IMR-90 (cell line): Measurements from ENCODE around the gene NUDT1. TPM values are rescaled to one million over a fixed set of nuclear protein-coding genes. Genes with fewer than 3 reads are reported as not detected.

ENCODE experiments used
- ATAC-seq: fragments of 200-7000 bp; cut with Tn5 transposase; 2 replicates; pipeline ENCODE4 v1.9.1; 2020; ENCODE audit warnings: low read depth, mild to moderate bottlenecking, moderate library complexity
- BruUV-seq: library from RNA; stranded (reverse); fragments of 400-500 nt; replicated peaks from 2 replicates; lab custom pipeline; 2021; lab: Mats Ljungman, UMichigan
- CTCF ChIA-PET: fragments of 300-600 bp; formaldehyde crosslinking; extraction: SDS; loops from one replicate; lab custom pipeline; 2021; ENCODE audit warnings: antibody characterized with exemption; lab: Yijun Ruan, JAX
- POLR2A ChIA-PET: fragments of 300-600 bp; sonication (Branson Sonifier 250); formaldehyde crosslinking; loops from one replicate; lab custom pipeline; 2022; ENCODE audit warnings: antibody characterized with exemption; ENCODE audit not compliant: unreplicated experiment; lab: Charles Lee
- DNase-seq: peaks from one replicate; pipeline ENCODE4 v3.0.0; 2013
- H2AFZ ChIP-seq: replicated peaks from 2 replicates; pipeline ENCODE3; 2013; ENCODE audit warnings: low read length, mild to moderate bottlenecking; ENCODE audit not compliant: poor library complexity
- H2AK5ac ChIP-seq: 2 replicates; pipeline ENCODE4 v1.6.1; 2013; ENCODE audit warnings: low read depth, low read length, inconsistent platforms
- H2AK9ac ChIP-seq: replicated peaks from 2 replicates; pipeline ENCODE3; 2013; ENCODE audit warnings: mild to moderate bottlenecking, low read depth, low read length, moderate library complexity; ENCODE audit not compliant: poor library complexity
- H2BK120ac ChIP-seq: 2 replicates; pipeline ENCODE4 v1.6.1; 2013; ENCODE audit warnings: low read depth, low read length, inconsistent platforms
- H2BK15ac ChIP-seq: 3 replicates; pipeline ENCODE4 v1.6.1; 2013; ENCODE audit warnings: low read depth, low read length, inconsistent platforms
- H2BK20ac ChIP-seq: 2 replicates; pipeline ENCODE4 v1.6.1; 2013; ENCODE audit warnings: low read depth, mild to moderate bottlenecking, inconsistent platforms, low read length, moderate library complexity
- H2BK5ac ChIP-seq: 2 replicates; pipeline ENCODE4 v1.6.1; 2013; ENCODE audit warnings: mild to moderate bottlenecking, low read depth, low read length, inconsistent platforms; ENCODE audit not compliant: poor library complexity, severe bottlenecking
- H3K14ac ChIP-seq: replicated peaks from 2 replicates; pipeline ENCODE4 v1.6.1; 2013; ENCODE audit warnings: low read depth, low read length, inconsistent platforms
- H3K18ac ChIP-seq: 2 replicates; pipeline ENCODE4 v1.6.1; 2013; ENCODE audit warnings: low read depth, low read length, control low read depth
- H3K23ac ChIP-seq: 2 replicates; pipeline ENCODE4 v1.6.1; 2013; ENCODE audit warnings: low read depth, low read length, inconsistent platforms
- H3K27ac ChIP-seq: 2 replicates; pipeline ENCODE4 v1.5.1; 2013; ENCODE audit warnings: mild to moderate bottlenecking, control low read depth, low read length; ENCODE audit not compliant: insufficient read depth
- H3K27me3 ChIP-seq: 2 replicates; pipeline ENCODE4 v1.6.1; 2013; ENCODE audit warnings: low read length; ENCODE audit not compliant: control insufficient read depth, insufficient read depth
- H3K36me3 ChIP-seq: 2 replicates; pipeline ENCODE4 v1.6.1; 2013; ENCODE audit warnings: low read length, mixed read lengths; ENCODE audit not compliant: control insufficient read depth, insufficient read depth
- H3K4ac ChIP-seq: 2 replicates; pipeline ENCODE4 v1.6.1; 2013; ENCODE audit warnings: low read depth, low read length, inconsistent platforms
- H3K4me1 ChIP-seq: 2 replicates; pipeline ENCODE4 v1.6.1; 2013; ENCODE audit warnings: low read length, mixed read lengths; ENCODE audit not compliant: control insufficient read depth, insufficient read depth
- H3K4me2 ChIP-seq: 2 replicates; pipeline ENCODE4 v1.6.1; 2013; ENCODE audit warnings: low read depth, mild to moderate bottlenecking, control low read depth, low read length, moderate library complexity
- H3K4me3 ChIP-seq: 2 replicates; pipeline ENCODE4 v1.5.1; 2013; ENCODE audit warnings: low read depth, mild to moderate bottlenecking, control low read depth, low read length, moderate library complexity; ENCODE audit not compliant: insufficient read depth
- H3K56ac ChIP-seq: 2 replicates; pipeline ENCODE4 v1.6.1; 2013; ENCODE audit warnings: low read length, inconsistent platforms; ENCODE audit not compliant: insufficient read depth; ENCODE audit errors: extremely low read depth
- H3K79me1 ChIP-seq, 2 experiments: 2 replicates each; pipeline ENCODE4 v1.6.1; 2013; ENCODE audit warnings: low read length in 2 of 2, inconsistent platforms in 1 of 2, low read depth in 1 of 2
- H3K9ac ChIP-seq: 2 replicates; pipeline ENCODE4 v1.6.1; 2013; ENCODE audit warnings: low read depth, low read length, control low read depth
- H3K9me1 ChIP-seq: 2 replicates; pipeline ENCODE4 v1.6.1; 2013; ENCODE audit warnings: low read length, inconsistent platforms; ENCODE audit not compliant: insufficient read depth
- H3K9me3 ChIP-seq: 2 replicates; pipeline ENCODE4 v1.6.1; 2013; ENCODE audit warnings: low read length; ENCODE audit not compliant: control insufficient read depth, insufficient read depth
- H4K20me1 ChIP-seq: 2 replicates; pipeline ENCODE4 v1.6.1; 2013; ENCODE audit warnings: low read length, inconsistent platforms; ENCODE audit not compliant: insufficient read depth
- H4K5ac ChIP-seq: 2 replicates; pipeline ENCODE4 v1.6.1; 2013; ENCODE audit warnings: mild to moderate bottlenecking, low read depth, low read length, control low read depth
- H4K8ac ChIP-seq, 2 experiments: 2 replicates each; pipeline ENCODE4 v1.6.1; 2013; ENCODE audit warnings: low read depth in 2 of 2, low read length in 2 of 2, control low read depth in 1 of 2, inconsistent platforms in 1 of 2
- H4K91ac ChIP-seq: 2 replicates; pipeline ENCODE4 v1.6.1; 2013; ENCODE audit warnings: low read depth, low read length, inconsistent platforms; ENCODE audit not compliant: insufficient read depth
- BHLHE40 ChIP-seq: fragments of 150-350 bp; IDR thresholded peaks from 2 replicates; pipeline ENCODE4 v1.6.1; 2016; ENCODE audit warnings: mild to moderate bottlenecking, low read depth, low read length
- CEBPB ChIP-seq: IDR thresholded peaks from 2 replicates; pipeline ENCODE4 v1.6.1; 2012; ENCODE audit warnings: low read depth, low read length, improper control_type of control experiment
- CHD1 ChIP-seq: IDR thresholded peaks from 2 replicates; pipeline ENCODE4 v1.6.1; 2012; ENCODE audit warnings: low read depth, low read length, improper control_type of control experiment
- MAFK ChIP-seq: IDR thresholded peaks from 2 replicates; pipeline ENCODE4 v1.6.1; 2012; ENCODE audit warnings: low read depth, low read length, improper control_type of control experiment
- MAZ ChIP-seq: IDR thresholded peaks from 2 replicates; pipeline ENCODE4 v1.6.1; 2012; ENCODE audit warnings: low read depth, mild to moderate bottlenecking, low read length, improper control_type of control experiment, moderate library complexity, borderline replicate concordance
- MXI1 ChIP-seq: IDR thresholded peaks from 2 replicates; pipeline ENCODE4 v1.6.1; 2012; ENCODE audit warnings: low read depth, mild to moderate bottlenecking, low read length, moderate library complexity, borderline replicate concordance
- NFE2L2 ChIP-seq: fragments of 150-350 bp; IDR thresholded peaks from 2 replicates; pipeline ENCODE4 v1.6.1; 2016; ENCODE audit warnings: low read depth, mild to moderate bottlenecking, low read length
- POLR2A ChIP-seq: IDR thresholded peaks from 2 replicates; pipeline ENCODE4 v1.6.1; 2012; ENCODE audit warnings: mild to moderate bottlenecking, low read depth, low read length
- RAD21 ChIP-seq: IDR thresholded peaks from 2 replicates; pipeline ENCODE4 v1.6.1; 2012; ENCODE audit warnings: low read length, improper control_type of control experiment
- RCOR1 ChIP-seq: IDR thresholded peaks from 2 replicates; pipeline ENCODE4 v1.6.1; 2012; ENCODE audit warnings: mild to moderate bottlenecking, low read length, improper control_type of control experiment; ENCODE audit not compliant: insufficient replicate concordance
- RFX5 ChIP-seq: IDR thresholded peaks from 2 replicates; pipeline ENCODE4 v1.8.0; 2012; ENCODE audit warnings: low read depth, mild to moderate bottlenecking, low read length, moderate library complexity
- SMC3 ChIP-seq: fragments of 150-350 bp; IDR thresholded peaks from 2 replicates; pipeline ENCODE4 v1.6.1; 2016; ENCODE audit warnings: low read depth, mild to moderate bottlenecking, antibody characterized with exemption, low read length, moderate library complexity
- WGBS, 2 experiments: methylation state at CpG; one replicate each; pipeline versions ENCODE4 v1.1.5 to v1.1.7; 2013; ENCODE audit warnings: missing lambda C conversion rate in 2 of 2; ENCODE audit not compliant: insufficient read length in 1 of 2; ENCODE audit errors: extremely low coverage in 2 of 2; 5-methylcytosine and 5-hydroxymethylcytosine counted together
- dilution Hi-C: fragments of 300-500 bp; cut with HindIII; formaldehyde crosslinking; loops from one replicate; pipeline ENCODE4 v1.14.3; 2018; ENCODE audit warnings: low sequenced_read_pairs; ENCODE audit not compliant: unreplicated experiment
- in situ Hi-C: fragments of 300-500 bp; cut with MboI; formaldehyde crosslinking; loops from 3 replicates; pipeline ENCODE4 v1.14.3; 2019; ENCODE audit warnings: low sequenced_read_pairs, inconsistent platforms, mixed read lengths
- intact Hi-C: fragments of 100-400 bp; cut with micrococcal nuclease; formaldehyde crosslinking; loops from 2 replicates; pipeline ENCODE4 v1.10.0; 2022
- polyA plus RNA-seq, 3 experiments: library from polyadenylated mRNA; depleted of rRNA; stranded (reverse); fragments of >200 nt; gene quantifications; 2 replicates each; pipeline ENCODE4 v1.2.3, GENCODE V29; 2012; ENCODE audit warnings: low replicate concordance in 1 of 3
- total RNA-seq: library from RNA; depleted of rRNA; stranded (reverse); fragments of >200 nt; gene quantifications from 2 replicates; pipeline ENCODE4 v1.2.3, GENCODE V29; 2012
- TF ChIP-seq, protein P1 (sequence below): conservative IDR thresholded peaks from 2 replicates; pipeline ENCODE4 v1.5.1; 2012; ENCODE audit warnings: mild to moderate bottlenecking, low read depth, low read length, improper control_type of control experiment
- TF ChIP-seq, protein P2 (sequence below): fragments of 150-350 bp; IDR thresholded peaks from 2 replicates; pipeline ENCODE4 v1.6.1; 2017; ENCODE audit warnings: mild to moderate bottlenecking, antibody characterized with exemption, low read length, low read depth
- TF ChIP-seq, protein P3 (sequence below): fragments of 150-350 bp; IDR thresholded peaks from 2 replicates; pipeline ENCODE4 v1.6.1; 2016; ENCODE audit warnings: low read depth, mild to moderate bottlenecking, low read length, moderate library complexity, borderline replicate concordance

NUDT1 gene
- total and polyA plus RNA-seq, 2 of the 4 experiments (the other 2 are of a cell fraction) = 33.4 to 49.1 TPM

DNA sequence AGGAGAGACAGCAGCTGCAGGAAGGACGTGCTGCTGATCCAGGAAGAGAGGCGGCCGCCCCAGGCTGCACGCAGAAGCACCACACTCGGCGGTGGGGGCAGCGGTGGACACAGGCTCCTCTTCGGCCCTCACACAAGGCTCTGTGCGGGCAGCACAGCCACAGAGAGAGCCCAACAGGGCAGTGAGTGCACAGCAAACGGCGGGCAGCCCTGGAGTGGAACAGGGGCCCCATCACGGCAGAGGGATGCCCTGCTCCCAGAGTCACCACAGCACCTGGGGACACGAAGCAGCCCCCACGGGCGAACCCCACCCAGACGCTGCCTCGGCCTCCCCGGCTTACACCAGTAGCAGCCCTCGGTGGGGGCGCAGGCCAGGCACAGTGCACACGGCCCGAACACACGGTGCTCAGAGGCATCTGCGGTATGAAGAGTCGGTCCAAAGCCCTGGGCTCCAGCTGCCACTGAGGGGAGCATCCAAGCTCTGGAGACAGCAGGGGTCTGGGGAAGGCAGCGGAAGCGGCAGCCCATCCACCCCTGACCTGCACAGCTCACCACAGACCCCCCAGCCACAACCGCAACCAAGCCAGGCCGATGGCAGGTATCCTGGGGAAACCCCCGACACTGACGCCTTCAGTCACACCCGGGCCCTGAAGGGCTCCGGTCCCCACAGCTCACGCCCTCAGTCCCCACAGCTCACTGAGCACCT lies 16.8 kb downstream of the NUDT1 start:
- BruUV-seq = no TSS peak
- Histone ChIP-seq H3K9me3 (no peaks in the 10 kb centered on the region), H2BK5ac (no peak overlapping the region), H3K4me3 (no peak overlapping the region), H3K9me1 (0 out of 2 replicates have a peak, but pooled peaks cover 3% of the 10 kb centered on the region), H2AK9ac (no peak overlapping the region), H4K91ac (no peak overlapping the region), H3K27me3 (no peaks in the 10 kb centered on the region), H3K9ac (no peak overlapping the region), H2AFZ (no peak overlapping the region), H2BK15ac (no peak overlapping the region), H4K8ac (no peak overlapping the region), H3K18ac (no peak overlapping the region), H3K23ac (no peak overlapping the region), H4K5ac (no peak overlapping the region), H2BK20ac (no peak overlapping the region), H4K20me1 (peaks cover 7% of the 10 kb centered on the region; the same call in 1 of the 2 replicates), H3K4me1 (no peaks in the 10 kb centered on the region), H3K4ac (no peak overlapping the region), H3K27ac (no peak overlapping the region), H3K56ac (no peak overlapping the region), H2BK120ac (no peak overlapping the region), H3K36me3 (peaks cover 34% of the 10 kb centered on the region), H2AK5ac (no peak overlapping the region), H3K79me1 (0 out of 4 replicates have a peak, but pooled peaks cover 0 to 10% of the 10 kb centered on the region in 2 experiments), H3K14ac (no peak overlapping the region), H3K4me2 (no peak overlapping the region)
- 97% methylated on average over 20 of the region's 34 CpGs; no CpG with 5 or more reads in 1 of the 2 experiments for WGBS, 2 experiments
- ChIA-PET POLR2A (no interaction called here), CTCF (no interaction called here)
- dilution Hi-C loops (no loop called here), in situ Hi-C loops (no loop called here), intact Hi-C loops (no loop called here)
- DNase-seq (no peak), ATAC-seq (no peak)
- TF ChIP-seq SMC3 (no peak), RAD21 (no peak), CHD1 (no peak), MAZ (no peak), RFX5 (no peak), NFE2L2 (no peak), CEBPB (no peak), MXI1 (no peak), BHLHE40 (no peak), RCOR1 (no peak), POLR2A (no peak), MAFK (no peak)
- TF ChIP-seq, protein P1, sequence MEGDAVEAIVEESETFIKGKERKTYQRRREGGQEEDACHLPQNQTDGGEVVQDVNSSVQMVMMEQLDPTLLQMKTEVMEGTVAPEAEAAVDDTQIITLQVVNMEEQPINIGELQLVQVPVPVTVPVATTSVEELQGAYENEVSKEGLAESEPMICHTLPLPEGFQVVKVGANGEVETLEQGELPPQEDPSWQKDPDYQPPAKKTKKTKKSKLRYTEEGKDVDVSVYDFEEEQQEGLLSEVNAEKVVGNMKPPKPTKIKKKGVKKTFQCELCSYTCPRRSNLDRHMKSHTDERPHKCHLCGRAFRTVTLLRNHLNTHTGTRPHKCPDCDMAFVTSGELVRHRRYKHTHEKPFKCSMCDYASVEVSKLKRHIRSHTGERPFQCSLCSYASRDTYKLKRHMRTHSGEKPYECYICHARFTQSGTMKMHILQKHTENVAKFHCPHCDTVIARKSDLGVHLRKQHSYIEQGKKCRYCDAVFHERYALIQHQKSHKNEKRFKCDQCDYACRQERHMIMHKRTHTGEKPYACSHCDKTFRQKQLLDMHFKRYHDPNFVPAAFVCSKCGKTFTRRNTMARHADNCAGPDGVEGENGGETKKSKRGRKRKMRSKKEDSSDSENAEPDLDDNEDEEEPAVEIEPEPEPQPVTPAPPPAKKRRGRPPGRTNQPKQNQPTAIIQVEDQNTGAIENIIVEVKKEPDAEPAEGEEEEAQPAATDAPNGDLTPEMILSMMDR = no peak
- TF ChIP-seq, protein P2, sequence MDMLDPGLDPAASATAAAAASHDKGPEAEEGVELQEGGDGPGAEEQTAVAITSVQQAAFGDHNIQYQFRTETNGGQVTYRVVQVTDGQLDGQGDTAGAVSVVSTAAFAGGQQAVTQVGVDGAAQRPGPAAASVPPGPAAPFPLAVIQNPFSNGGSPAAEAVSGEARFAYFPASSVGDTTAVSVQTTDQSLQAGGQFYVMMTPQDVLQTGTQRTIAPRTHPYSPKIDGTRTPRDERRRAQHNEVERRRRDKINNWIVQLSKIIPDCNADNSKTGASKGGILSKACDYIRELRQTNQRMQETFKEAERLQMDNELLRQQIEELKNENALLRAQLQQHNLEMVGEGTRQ = no peak
- TF ChIP-seq, protein P3, sequence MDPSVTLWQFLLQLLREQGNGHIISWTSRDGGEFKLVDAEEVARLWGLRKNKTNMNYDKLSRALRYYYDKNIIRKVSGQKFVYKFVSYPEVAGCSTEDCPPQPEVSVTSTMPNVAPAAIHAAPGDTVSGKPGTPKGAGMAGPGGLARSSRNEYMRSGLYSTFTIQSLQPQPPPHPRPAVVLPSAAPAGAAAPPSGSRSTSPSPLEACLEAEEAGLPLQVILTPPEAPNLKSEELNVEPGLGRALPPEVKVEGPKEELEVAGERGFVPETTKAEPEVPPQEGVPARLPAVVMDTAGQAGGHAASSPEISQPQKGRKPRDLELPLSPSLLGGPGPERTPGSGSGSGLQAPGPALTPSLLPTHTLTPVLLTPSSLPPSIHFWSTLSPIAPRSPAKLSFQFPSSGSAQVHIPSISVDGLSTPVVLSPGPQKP = no peak
